GM12878 (cell line): ENCODE data around the gene SUSD1.

Experiments used
- ATF7 ChIP-seq: fragments of 450-650 bp; IDR thresholded peaks from 2 replicates; pipeline ENCODE4 v1.6.1; 2016; ENCODE audit warnings: low read depth, mild to moderate bottlenecking
- BHLHE40 ChIP-seq, 2 experiments: fragments of 450-650 bp in 1 of 2; IDR thresholded peaks; 2 replicates each; pipeline ENCODE4 v1.6.1; 2011 to 2017; ENCODE audit warnings: low read depth in 2 of 2, borderline replicate concordance in 1 of 2, improper control_type of control experiment in 1 of 2, low read length in 1 of 2, mild to moderate bottlenecking in 1 of 2
- CHD2 ChIP-seq: IDR thresholded peaks from 2 replicates; pipeline ENCODE4 v1.6.1; 2011; ENCODE audit warnings: low read depth, low read length, improper control_type of control experiment, borderline replicate concordance
- CREB1 ChIP-seq: IDR thresholded peaks from 2 replicates; pipeline ENCODE4 v1.6.1; 2012; ENCODE audit warnings: low read depth, mild to moderate bottlenecking, inconsistent platforms
- EP300 ChIP-seq, 2 experiments: fragments of 150-350 bp in 1 of 2; IDR thresholded peaks; 2 replicates each; pipeline ENCODE4 v1.6.1; 2011 to 2012; ENCODE audit warnings: low read depth in 2 of 2, low read length in 2 of 2, borderline replicate concordance in 1 of 2, improper control_type of control experiment in 1 of 2, inconsistent platforms in 1 of 2; ENCODE audit not compliant: control insufficient read depth in 1 of 2
- FOS ChIP-seq: IDR thresholded peaks from 3 replicates; pipeline ENCODE4 v1.6.1; 2011; ENCODE audit warnings: borderline replicate concordance; ENCODE audit not compliant: insufficient read length; ENCODE audit errors: extremely low read depth
- POLR2A ChIP-seq: IDR thresholded peaks from 2 replicates; pipeline ENCODE4 v1.6.1; 2011; ENCODE audit warnings: low read depth, mild to moderate bottlenecking, low read length
- POLR2AphosphoS5 ChIP-seq: IDR thresholded peaks from 2 replicates; pipeline ENCODE4 v1.6.1; 2011; ENCODE audit warnings: mild to moderate bottlenecking, low read length, inconsistent platforms
- RELA ChIP-seq: fragments of 450-650 bp; IDR thresholded peaks from 2 replicates; pipeline ENCODE4 v1.8.0; 2014; ENCODE audit warnings: borderline replicate concordance; ENCODE audit not compliant: partially characterized antibody
- RFX5 ChIP-seq: IDR thresholded peaks from 2 replicates; pipeline ENCODE4 v1.6.1; 2011; ENCODE audit warnings: low read depth, low read length, improper control_type of control experiment
- TF ChIP-seq, protein P1 (sequence below), 3 experiments: IDR thresholded peaks in 2 of 3; conservative IDR thresholded peaks in 1 of 3; 2 replicates each; pipeline ENCODE4 v1.5.1; 2011; ENCODE audit warnings: low read depth in 3 of 3, low read length in 3 of 3, mild to moderate bottlenecking in 3 of 3, control low read depth in 2 of 3, moderate library complexity in 2 of 3, inconsistent platforms in 1 of 3, mixed read lengths in 1 of 3; ENCODE audit not compliant: control insufficient read depth in 2 of 3, insufficient read depth in 1 of 3; ENCODE audit errors: extremely low read depth in 1 of 3

DNA sequence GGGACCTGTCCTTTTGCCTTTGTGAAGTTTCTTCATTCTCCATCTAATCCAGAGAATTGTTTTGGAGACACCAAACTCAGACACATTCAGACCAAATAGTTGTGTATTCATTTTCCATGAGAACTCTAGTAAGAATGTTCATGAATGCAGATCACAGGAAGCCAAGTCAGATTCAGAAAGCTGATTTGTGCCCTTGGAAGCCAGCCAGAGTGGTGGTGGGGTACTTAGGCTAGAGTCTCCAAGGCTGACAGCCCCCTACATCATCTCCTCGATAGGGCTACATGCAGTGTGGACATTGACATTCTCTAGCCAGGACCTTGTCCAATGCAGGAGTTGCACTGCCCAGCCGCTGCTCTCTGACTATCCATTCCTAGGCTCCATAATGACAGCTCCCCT is 140.9 kb downstream of the SUSD1 start:
- no peak for TF ChIP-seq ATF7
- no peak for TF ChIP-seq POLR2AphosphoS5
- no peak for TF ChIP-seq CHD2
- no peak for TF ChIP-seq POLR2A
- no peak for TF ChIP-seq CREB1
- no peak for TF ChIP-seq RELA
- TF ChIP-seq EP300 (IDR thresholded peaks at IDR 0.05; ENCODE audit: borderline replicate concordance in 1 of 2, control insufficient read depth in 1 of 2, low read depth in 2 of 2, low read length in 2 of 2) = no peak
- TF ChIP-seq FOS = no peak
- TF ChIP-seq, protein P1, sequence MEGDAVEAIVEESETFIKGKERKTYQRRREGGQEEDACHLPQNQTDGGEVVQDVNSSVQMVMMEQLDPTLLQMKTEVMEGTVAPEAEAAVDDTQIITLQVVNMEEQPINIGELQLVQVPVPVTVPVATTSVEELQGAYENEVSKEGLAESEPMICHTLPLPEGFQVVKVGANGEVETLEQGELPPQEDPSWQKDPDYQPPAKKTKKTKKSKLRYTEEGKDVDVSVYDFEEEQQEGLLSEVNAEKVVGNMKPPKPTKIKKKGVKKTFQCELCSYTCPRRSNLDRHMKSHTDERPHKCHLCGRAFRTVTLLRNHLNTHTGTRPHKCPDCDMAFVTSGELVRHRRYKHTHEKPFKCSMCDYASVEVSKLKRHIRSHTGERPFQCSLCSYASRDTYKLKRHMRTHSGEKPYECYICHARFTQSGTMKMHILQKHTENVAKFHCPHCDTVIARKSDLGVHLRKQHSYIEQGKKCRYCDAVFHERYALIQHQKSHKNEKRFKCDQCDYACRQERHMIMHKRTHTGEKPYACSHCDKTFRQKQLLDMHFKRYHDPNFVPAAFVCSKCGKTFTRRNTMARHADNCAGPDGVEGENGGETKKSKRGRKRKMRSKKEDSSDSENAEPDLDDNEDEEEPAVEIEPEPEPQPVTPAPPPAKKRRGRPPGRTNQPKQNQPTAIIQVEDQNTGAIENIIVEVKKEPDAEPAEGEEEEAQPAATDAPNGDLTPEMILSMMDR (IDR thresholded peaks at IDR 0.05 in 2 of 3, conservative IDR thresholded peaks at IDR 0.05 in 1 of 3; ENCODE audit: control insufficient read depth in 2 of 3, extremely low read depth in 1 of 3, insufficient read depth in 1 of 3, low read depth in 3 of 3, low read length in 3 of 3) = no peak
- TF ChIP-seq BHLHE40 (IDR thresholded peaks at IDR 0.05; ENCODE audit: borderline replicate concordance in 1 of 2, low read depth in 2 of 2, low read length in 1 of 2) = no peak
- no peak for TF ChIP-seq RFX5
